DMS153 (cell line): Measurements from ENCODE around the gene STING1.
A peak's percentile ranks its signal among the peaks of the same experiment; 100 is the strongest.
"Not testable (repeated sequence)": the region's sequence is repeated elsewhere in the genome, so short reads cannot be mapped to it uniquely, and the experiment has no call there.

Experiments
- DNase-seq: peaks from one replicate; lab custom pipeline; 2025; lab: John Stamatoyannopoulos, UW

The STING1 gene

DNA sequence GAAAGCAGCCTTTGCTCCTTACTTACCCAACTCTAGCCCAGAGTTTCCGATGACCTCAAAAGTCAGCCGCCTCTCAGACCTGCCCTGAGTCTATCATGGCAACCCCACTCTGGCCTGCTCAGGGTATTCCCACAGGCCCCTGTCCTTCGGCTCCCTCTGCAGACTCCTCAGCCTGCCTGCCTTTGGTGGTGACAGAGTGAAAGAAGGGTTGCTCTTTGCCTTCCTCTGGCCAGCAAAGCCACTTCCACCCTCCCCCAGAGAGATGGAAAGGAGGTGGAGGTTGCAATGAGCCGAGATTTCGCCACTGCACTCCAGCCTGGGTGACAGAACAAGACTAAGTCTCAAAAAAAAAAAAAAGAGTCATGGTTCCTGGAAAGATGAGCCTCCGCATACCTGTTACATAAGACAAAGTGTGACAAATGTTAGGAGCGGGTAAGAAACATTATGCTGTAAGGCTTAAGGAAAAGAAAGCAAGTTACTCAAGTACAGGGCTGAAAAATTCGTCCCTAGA is 14.1 kb downstream of the STING1 start:
- DNase-seq = no peak

DNA sequence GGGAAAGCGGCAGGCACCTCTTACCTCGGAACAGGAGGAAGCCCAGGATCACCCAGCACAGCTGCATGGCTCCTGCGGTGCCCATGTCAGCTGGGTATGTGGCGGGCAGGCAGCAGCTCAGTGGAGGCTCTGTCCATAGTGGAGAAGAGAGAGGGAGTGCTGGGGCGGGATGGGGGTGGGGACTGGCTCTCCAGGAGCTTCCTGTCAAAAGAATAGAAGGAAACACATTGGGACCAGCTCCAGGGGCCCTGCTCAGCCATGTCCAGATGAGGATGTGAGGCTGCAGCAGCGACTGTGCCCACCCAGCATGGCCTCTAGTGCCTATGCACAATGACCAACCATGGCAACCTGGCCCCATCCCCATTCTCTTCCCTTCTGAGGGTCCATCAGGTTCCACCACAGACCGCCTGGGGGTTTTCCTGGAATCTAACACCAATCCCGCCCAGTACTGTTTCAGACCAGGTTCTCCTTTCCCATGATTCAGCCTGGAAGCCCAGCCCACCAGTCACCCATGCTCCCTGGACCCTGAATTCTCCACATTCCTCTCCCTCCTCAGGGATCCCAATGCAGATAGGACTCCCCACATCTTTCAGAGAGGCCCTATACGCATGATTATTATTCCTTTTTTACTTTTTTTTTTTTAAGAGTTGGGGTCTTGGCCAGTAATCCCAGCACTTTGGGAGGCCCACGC is 19.8 kb downstream of the STING1 start, which contains the start of gene ECSCR:
ECSCR (minus strand) TSS at position 158 of the 691 bp plus-strand sequence; CDS start at position 85, 73 bp downstream.
- DNase-seq = no peak

- DNase-seq = no peak
These were observed 20.9 kb downstream of the STING1 start for GRCh38 chr5:139461698-139462097.

DNA sequence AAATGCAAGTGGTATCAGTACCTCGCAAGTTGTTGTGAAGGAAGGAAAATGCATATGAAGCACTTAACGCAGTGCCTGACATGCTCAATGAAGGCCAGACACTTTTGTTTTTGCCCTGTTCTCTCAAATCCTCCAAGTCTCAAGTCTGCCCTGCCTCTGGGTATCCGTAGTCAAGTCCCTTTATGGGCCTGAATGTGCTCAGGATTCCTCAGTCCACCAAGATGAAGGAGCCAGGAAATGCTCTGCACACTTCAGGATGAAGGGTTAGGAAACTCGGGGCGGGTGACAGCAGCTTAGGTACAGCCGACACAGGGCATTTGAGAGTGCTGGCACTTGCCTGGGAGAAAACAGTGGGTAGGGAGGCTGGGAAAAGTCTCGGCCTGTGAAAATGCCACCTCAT is 21.4 kb downstream of the STING1 start:
- no peak for DNase-seq

DNA sequence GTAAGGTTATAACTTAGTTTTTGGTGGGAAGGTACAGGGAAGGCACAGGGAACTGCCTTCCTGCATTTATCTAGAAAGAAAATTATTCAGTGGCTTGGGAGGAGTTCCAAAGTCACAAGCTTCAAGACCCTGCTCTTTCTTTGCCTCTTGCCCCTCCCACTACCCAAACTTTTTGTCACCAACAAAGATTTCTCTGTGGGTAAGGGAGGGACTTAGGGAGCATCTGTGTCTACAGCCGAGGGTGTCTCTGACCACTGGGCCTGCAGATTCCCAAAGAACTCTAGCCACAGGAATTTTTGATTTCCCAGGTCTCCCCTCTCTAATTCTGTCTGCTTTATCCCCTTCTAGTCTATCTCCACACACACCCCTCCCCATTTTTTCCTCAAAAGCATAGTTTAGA is 22.1 kb downstream of the STING1 start:
- DNase-seq = no peak

- peak; percentile 14 for DNase-seq
These were observed 23.1 kb downstream of the STING1 start for GRCh38 chr5:139459451-139459934.

DNA sequence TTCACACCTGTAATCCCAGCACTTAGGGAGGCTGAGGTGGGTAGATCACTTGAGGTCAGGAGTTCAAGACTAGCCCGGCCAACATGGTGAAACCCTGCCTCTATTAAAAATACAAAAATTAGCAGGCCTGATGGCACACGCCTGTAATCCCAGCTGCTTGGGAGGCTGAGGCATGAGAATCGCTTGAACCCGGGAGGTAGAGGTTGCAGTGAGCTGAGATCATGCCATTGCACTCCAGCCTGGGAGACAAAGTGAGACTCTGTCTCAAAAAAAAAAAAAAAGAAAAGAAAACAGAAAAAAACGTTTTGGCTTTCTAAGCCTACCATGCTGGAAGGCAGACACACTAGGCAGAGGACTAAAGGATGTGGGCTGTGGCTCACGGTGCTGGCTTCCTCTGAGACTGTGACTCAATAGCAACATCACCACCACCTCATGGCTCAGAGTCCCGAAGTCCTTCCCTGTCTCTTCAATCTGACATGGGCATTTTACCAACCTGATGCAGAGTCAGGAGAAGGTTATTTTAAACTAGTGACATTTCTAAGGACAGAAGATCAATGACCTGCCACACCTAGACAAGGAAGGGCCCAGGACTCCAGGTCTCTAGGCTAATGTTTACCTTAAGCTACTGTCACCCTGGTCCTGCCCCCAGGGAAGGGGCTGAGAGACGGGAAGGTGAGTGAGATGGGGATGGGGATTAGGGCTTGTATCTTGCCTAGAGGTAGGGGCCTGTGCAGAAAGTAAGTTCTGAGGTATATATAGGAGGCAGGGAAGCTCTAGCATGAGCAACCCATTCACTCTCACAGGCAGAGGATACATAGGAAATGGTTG is 23.8 kb downstream of the STING1 start:
- no peak for DNase-seq

- no peak for DNase-seq
These were observed 24.8 kb downstream of the STING1 start for GRCh38 chr5:139457653-139458306.

DNA sequence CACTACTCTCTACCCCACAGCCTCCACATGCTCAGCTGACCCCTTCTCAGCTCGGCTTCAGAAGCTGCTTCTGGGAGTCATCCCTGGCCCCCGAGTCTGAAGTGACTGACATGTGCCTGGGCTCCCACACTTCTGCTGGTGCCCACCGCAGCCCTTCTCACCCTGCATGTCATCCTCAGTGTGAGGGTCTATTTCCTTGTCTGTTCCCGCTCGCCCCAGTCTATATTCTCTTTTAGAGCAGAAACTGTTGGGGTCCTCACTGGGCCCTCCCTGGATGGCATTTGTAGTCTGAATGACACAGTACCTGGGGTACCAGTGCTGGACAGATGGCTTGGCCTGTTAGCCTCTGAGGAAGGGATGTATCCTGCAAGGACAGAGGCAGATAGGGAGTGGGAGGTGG is 25.3 kb downstream of the STING1 start:
- DNase-seq = no peak

GRCh38 chr5:139456776-139457175 is 25.8 kb downstream of the STING1 start:
- DNase-seq = no peak

- no peak for DNase-seq
These were observed 27.8 kb downstream of the STING1 start for GRCh38 chr5:139454568-139455290.

DNA sequence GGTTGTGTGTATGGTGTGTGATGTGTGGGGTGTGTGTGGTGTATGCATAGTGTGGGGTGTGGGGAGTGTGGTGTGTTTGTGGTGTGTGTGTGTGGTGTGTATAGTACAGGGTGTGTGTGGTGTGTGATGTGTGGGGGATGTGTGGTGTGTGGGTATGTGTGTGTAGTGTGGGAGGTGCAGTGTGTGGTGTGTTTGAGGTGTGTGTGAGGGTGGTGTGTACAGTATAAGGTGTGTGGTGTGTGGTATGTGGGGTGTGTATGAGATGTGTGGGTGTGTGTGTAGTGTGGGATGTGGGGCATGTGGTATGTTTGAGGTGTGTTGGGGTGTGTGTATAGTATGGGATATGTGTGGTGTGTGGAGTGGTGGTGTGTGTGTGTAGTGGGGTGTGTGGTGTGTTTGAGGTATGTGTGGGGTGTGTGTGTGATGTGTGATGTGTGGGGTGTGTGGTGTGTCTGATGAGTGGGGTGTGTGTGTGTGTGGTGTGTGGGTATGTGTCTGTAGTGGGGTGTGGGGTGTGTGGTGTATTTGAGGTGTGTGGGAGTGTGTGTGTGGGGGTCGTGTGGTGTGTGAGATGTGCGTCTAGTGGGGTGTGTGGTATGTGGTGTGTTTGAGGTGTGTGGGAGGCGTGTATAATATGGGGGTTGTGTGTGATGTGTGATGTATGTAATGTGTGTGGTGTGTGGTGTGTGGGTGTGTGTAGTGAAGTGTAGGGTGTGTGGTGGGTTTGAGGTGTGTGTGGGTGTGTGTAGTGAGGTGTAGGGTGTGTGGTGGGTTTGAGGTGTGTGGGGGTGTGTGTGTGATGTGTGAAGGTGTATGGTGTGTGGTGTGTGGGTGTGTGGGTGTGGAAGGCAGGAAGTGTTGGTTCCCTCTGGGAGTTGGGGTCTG is 28.6 kb downstream of the STING1 start:
- DNase-seq = no peak

DNA sequence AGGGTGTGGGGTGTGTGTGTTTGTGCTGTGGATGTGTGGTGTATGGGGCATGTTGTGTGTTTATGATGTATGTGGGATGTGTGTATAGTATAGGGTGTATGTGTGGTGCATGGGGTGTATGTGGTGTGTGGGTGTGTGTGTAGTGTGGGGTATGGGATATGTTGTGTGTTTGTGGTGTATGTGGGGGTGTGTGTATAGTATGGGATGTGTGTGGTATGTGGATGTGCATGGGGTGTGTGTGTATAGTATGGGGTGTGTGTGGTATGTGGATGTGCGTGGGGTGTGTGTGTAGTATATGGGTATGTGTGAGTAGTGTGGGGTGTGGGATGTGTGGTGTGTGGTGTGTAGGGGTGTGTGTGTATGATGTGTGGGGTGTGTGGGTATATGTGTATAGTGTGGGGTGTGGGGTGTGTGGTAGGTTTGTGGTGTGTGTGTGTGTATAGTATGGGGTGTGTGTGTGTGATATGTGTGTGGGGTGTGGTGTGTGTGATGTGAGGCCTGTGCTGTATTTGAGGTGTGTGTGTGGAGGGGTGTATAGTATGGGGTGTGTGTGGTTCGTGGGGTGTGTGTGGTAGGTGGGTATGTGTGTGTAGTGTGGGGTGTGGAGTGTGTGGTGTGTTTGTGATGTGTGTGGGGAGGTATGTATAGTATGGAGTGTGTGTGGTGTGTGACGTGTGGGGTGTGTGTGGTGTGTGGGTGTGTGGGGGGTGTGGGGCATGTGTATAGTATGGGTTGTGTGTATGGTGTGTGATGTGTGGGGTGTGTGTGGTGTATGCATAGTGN is 30.5 kb downstream of the STING1 start:
- no peak for DNase-seq

- DNase-seq = no peak
These were observed 31.4 kb downstream of the STING1 start for GRCh38 chr5:139451176-139451575.

DNA sequence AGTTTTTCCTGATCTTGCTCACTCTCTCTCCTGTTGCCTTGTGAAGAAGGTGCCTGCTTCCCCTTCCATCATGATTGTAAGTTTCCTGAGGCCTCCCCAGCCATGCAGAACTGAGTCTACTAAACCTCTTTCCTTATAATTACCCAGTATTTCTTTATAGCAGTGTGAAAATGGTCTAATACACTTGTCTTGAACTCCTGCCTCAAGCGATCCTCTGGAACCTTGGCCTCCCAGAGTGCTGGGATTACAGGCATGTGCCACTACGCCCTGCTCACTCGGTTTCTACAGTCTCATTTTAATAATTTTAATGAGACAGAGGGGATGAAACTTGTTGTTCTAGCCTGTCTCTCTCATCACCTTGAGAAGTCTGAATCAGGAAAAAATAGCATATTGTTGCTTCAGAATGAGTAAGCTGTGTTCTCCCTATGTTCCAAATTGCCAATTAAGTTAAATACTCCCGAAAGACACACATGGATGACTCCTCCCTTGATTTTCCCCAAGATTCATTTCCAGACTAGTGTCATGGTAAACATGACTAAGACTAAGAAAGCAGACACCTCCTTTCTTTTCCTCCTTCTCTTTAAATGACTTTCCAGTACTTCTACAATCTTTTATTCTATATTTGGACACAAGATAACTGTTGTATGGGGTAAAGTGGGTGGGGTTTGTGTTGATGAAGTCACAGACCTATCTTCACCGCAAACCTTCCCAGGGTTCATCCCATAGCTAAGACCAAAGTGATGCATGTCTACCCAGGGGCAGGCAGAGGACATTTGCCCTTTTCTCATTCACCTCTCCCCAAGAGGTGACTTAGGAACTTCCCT is 35.4 kb downstream of the STING1 start:
- no peak for DNase-seq

- DNase-seq = no peak
These were observed 37.0 kb downstream of the STING1 start for GRCh38 chr5:139445325-139446170.

GRCh38 chr5:139443831-139444453 is 38.6 kb downstream of the STING1 start:
- no peak for DNase-seq

DNA sequence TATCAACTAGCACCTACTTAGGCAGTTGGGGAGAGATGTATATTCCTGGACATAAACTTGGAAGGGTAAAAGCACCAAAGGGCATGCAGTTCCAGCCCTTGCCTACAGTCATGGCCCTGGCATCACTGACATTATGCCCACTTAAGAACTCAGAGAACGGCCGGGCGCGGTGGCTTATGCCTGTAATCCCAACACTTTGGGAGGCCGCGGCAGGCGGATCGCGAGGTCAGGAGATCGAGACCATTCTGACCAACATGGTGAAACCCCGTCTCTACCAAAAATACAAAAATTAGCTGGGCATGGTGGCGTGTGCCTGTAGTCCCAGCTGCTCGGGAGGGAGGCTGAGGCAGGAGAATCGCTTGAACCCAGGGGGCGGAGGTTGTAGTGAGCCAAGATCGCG is 42.1 kb downstream of the STING1 start:
- DNase-seq = not testable (repeated sequence)
